ENCODE results near the gene HSD17B3.
"Not testable (repeated sequence)": the region's sequence is repeated elsewhere in the genome, so short reads cannot be mapped to it uniquely, and the experiment has no call there.

Gene HSD17B3

GRCh38 chr9:96243778-96244177 is 58.2 kb downstream of the HSD17B3 start:
- Histone ChIP-seq H3K4me1 (no peaks in the 10 kb centered on the region), H3K27me3 (ENCODE audit: control insufficient read depth, insufficient read depth, low read length) (no peaks in the 10 kb centered on the region), H3K9me3 (ENCODE audit: control insufficient read depth, low read length) (no peaks in the 10 kb centered on the region), H3K36me3 (ENCODE audit: control insufficient read depth, insufficient read depth, low read length) (no peaks in the 10 kb centered on the region), H3K27ac (no peak overlapping the region), H3K79me2 (no peaks in the 10 kb centered on the region), H2AFZ (no peak overlapping the region), H3K9ac (no peak overlapping the region), H3K4me2 (ENCODE audit: low read length) (no peak overlapping the region), H3K4me3 (ENCODE audit: low read depth, low read length) (no peak overlapping the region)
- TF ChIP-seq CTCF (IDR thresholded peaks at IDR 0.05) = no peak

- H3K9me3 ChIP-seq (ENCODE audit: control insufficient read depth, low read length) = no peaks in the 10 kb centered on the region
- H3K79me2 ChIP-seq = no peaks in the 10 kb centered on the region
- H3K27ac ChIP-seq = no peak overlapping the region
- H3K4me1 ChIP-seq = no peaks in the 10 kb centered on the region
- no peak overlapping the region for H3K4me2 ChIP-seq (ENCODE audit: low read length)
- no peak overlapping the region for H3K4me3 ChIP-seq (ENCODE audit: low read depth, low read length)
- TF ChIP-seq CTCF (IDR thresholded peaks at IDR 0.05) = no peak
- H3K27me3 ChIP-seq (ENCODE audit: control insufficient read depth, insufficient read depth, low read length) = no peaks in the 10 kb centered on the region
- no peak overlapping the region for H2AFZ ChIP-seq
- no peak overlapping the region for H3K9ac ChIP-seq
- no peaks in the 10 kb centered on the region for H3K36me3 ChIP-seq (ENCODE audit: control insufficient read depth, insufficient read depth, low read length)
These were observed 59.2 kb downstream of the HSD17B3 start for GRCh38 chr9:96242811-96243210.

GRCh38 chr9:96241391-96241809 is 60.6 kb downstream of the HSD17B3 start:
- Histone ChIP-seq H3K27ac (no peak overlapping the region), H3K4me2 (ENCODE audit: low read length) (no peak overlapping the region), H3K4me3 (ENCODE audit: low read depth, low read length) (no peak overlapping the region), H2AFZ (no peak overlapping the region), H3K9ac (no peak overlapping the region), H3K9me3 (ENCODE audit: control insufficient read depth, low read length) (no peaks in the 10 kb centered on the region), H3K36me3 (ENCODE audit: control insufficient read depth, insufficient read depth, low read length) (no peaks in the 10 kb centered on the region), H3K4me1 (no peaks in the 10 kb centered on the region), H3K27me3 (ENCODE audit: control insufficient read depth, insufficient read depth, low read length) (no peaks in the 10 kb centered on the region), H3K79me2 (no peaks in the 10 kb centered on the region)
- no peak for TF ChIP-seq CTCF (IDR thresholded peaks at IDR 0.05)

- Histone ChIP-seq H3K9me3 (ENCODE audit: control insufficient read depth, low read length) (no peaks in the 10 kb centered on the region), H3K4me3 (ENCODE audit: low read depth, low read length) (no peak overlapping the region), H2AFZ (no peak overlapping the region), H3K27me3 (ENCODE audit: control insufficient read depth, insufficient read depth, low read length) (no peaks in the 10 kb centered on the region), H3K79me2 (no peaks in the 10 kb centered on the region), H3K36me3 (ENCODE audit: control insufficient read depth, insufficient read depth, low read length) (no peaks in the 10 kb centered on the region), H3K27ac (no peak overlapping the region), H3K4me1 (no peaks in the 10 kb centered on the region), H3K4me2 (ENCODE audit: low read length) (no peak overlapping the region), H3K9ac (no peak overlapping the region)
- TF ChIP-seq CTCF (IDR thresholded peaks at IDR 0.05) = no peak
These were observed 65.0 kb downstream of the HSD17B3 start for GRCh38 chr9:96236854-96237550.

GRCh38 chr9:96236337-96236736 is 65.6 kb downstream of the HSD17B3 start:
- not testable (repeated sequence) for H3K9me3 ChIP-seq (ENCODE audit: control insufficient read depth, low read length); H3K4me3 ChIP-seq (ENCODE audit: low read depth, low read length); H3K4me1 ChIP-seq; H3K27ac ChIP-seq; H3K4me2 ChIP-seq (ENCODE audit: low read length); H3K36me3 ChIP-seq (ENCODE audit: control insufficient read depth, insufficient read depth, low read length); H3K9ac ChIP-seq; H3K27me3 ChIP-seq (ENCODE audit: control insufficient read depth, insufficient read depth, low read length); H3K79me2 ChIP-seq; H2AFZ ChIP-seq

All from parathyroid adenoma (tissue), 2 donors.